Measurements from ENCODE around the gene FRMD8. TPM values are rescaled to one million over a fixed set of nuclear protein-coding genes. Genes with fewer than 3 reads are reported as not detected.

Gene FRMD8
- total and polyA plus RNA-seq, 2 donors (not counting 3 experiments of a cell fraction or from before 2014, with no cell fraction given), result 36.4 to 53.9 TPM

DNA sequence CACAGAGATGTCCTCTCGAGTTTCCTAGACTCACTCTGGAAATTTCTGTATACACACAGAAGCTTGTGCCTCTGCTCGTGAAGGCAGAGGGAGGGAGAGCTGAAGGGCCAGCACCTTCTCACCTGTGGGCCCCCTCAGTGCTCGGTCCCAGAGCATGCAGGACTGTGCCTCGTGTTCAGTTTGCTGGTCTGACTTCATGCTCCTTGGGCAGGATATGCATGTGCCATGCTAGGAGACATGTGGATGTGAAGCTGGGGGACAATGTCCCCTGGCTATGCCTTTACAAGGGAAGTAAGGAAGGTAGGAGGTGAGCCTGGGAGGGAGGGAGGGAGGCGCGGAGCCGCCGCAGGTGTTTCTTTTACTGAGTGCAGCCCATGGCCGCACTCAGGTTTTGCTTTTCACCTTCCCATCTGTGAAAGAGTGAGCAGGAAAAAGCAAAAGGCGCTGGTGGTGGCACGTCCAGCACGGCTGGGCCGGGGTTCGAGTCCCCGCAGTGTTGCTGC, 58.7 kb downstream of the FRMD8 start:
- intact Hi-C loops (cut with micrococcal nuclease), result no loop called here
- peak; percentile 56 for DNase-seq (ENCODE audit: low read depth, low spot score)
- POLR2A ChIA-PET, result interaction anchor here (0.5 to 6.9 kb wide), 5 partner anchors 13 to 122 kb away, joined by 3 to 70 read pairs (median 3); partner anchors contain the start of gene MALAT1
- H3K27ac ChIP-seq (ENCODE audit: insufficient read depth, low read depth, low read length), result no peak overlapping the region
- H3K9ac ChIP-seq (replicated peaks; ENCODE audit: extremely low read depth, insufficient read depth, low read length), result no peak overlapping the region
- CTCF ChIA-PET, result interaction anchor here (1.0 to 2.6 kb wide), 5 partner anchors 23 to 65 kb away, joined by 3 to 15 read pairs (median 4); partner anchors contain the start of gene MALAT1
- dilution Hi-C loops (cut with MboI; ENCODE audit: extremely low pct_ligation_motif_present, low sequenced_read_pairs), result no loop called here
- no peak for TF ChIP-seq FOS (IDR thresholded peaks at IDR 0.05; ENCODE audit: borderline replicate concordance, insufficient read depth, low read length)
- peak; percentile 70 for TF ChIP-seq POLR2A (IDR thresholded peaks at IDR 0.05; ENCODE audit: low read depth, low read length)
- peak; percentile 43 for TF ChIP-seq POLR2AphosphoS5 (IDR thresholded peaks at IDR 0.05; ENCODE audit: insufficient read depth, low read depth, low read length)
- TF ChIP-seq, protein P1, sequence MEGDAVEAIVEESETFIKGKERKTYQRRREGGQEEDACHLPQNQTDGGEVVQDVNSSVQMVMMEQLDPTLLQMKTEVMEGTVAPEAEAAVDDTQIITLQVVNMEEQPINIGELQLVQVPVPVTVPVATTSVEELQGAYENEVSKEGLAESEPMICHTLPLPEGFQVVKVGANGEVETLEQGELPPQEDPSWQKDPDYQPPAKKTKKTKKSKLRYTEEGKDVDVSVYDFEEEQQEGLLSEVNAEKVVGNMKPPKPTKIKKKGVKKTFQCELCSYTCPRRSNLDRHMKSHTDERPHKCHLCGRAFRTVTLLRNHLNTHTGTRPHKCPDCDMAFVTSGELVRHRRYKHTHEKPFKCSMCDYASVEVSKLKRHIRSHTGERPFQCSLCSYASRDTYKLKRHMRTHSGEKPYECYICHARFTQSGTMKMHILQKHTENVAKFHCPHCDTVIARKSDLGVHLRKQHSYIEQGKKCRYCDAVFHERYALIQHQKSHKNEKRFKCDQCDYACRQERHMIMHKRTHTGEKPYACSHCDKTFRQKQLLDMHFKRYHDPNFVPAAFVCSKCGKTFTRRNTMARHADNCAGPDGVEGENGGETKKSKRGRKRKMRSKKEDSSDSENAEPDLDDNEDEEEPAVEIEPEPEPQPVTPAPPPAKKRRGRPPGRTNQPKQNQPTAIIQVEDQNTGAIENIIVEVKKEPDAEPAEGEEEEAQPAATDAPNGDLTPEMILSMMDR (IDR thresholded peaks at IDR 0.05; ENCODE audit: extremely low read depth in 1 of 2, insufficient read depth in 1 of 2, low read depth in 1 of 2, low read length in 2 of 2), result no peak
- no peak for TF ChIP-seq JUN (IDR thresholded peaks at IDR 0.05; ENCODE audit: borderline replicate concordance, insufficient read depth, insufficient read length, low read depth)
- TF ChIP-seq MYC (IDR thresholded peaks at IDR 0.05; ENCODE audit: low read depth, low read length), result no peak
- H3K4me2 ChIP-seq (ENCODE audit: insufficient read depth, low read length), result no peak overlapping the region
- BruUV-seq (replicated peaks), result no TSS peak
- no peaks in the 10 kb centered on the region for H3K9me3 ChIP-seq (replicated peaks; ENCODE audit: control insufficient read depth, insufficient read depth, low read length)
- H4K20me1 ChIP-seq (replicated peaks; ENCODE audit: control insufficient read depth, extremely low read depth, insufficient read depth, low read length), result no peaks in the 10 kb centered on the region
- H3K79me2 ChIP-seq (ENCODE audit: control insufficient read depth, insufficient read depth, low read length), result peaks cover 24% of the 10 kb centered on the region
- H2AFZ ChIP-seq (ENCODE audit: low read depth, low read length), result no peak overlapping the region
- no peaks in the 10 kb centered on the region for H3K27me3 ChIP-seq (ENCODE audit: control insufficient read depth in 2 of 2, insufficient read depth in 2 of 2, low read length in 2 of 2)
- peaks cover 5 to 10% of the 10 kb centered on the region in 2 experiments for H3K36me3 ChIP-seq (ENCODE audit: control insufficient read depth in 2 of 2, extremely low read depth in 1 of 2, insufficient read depth in 2 of 2, low read length in 2 of 2)
- H3K4me1 ChIP-seq (ENCODE audit: control insufficient read depth, extremely low read depth, insufficient read depth, low read length), result no peaks in the 10 kb centered on the region
- no peak overlapping the region for H3K4me3 ChIP-seq (replicated peaks in 1 of 3; ENCODE audit: insufficient read depth in 1 of 3, low read depth in 1 of 3, low read length in 3 of 3)
- no peaks in the 10 kb centered on the region for H3K9me1 ChIP-seq (replicated peaks; ENCODE audit: control insufficient read depth, extremely low read depth, insufficient read depth, low read length)
- no peak for FAIRE-seq
